Stimulated activated CD8-positive, alpha-beta memory T cell treated with anti-CD3 and anti-CD28 coated beads, Interleukin-12 subunit alpha, Interleukin-12 subunit beta, amount 100 ng/mL, for 1 hour (primary cell): Measurements from ENCODE around the gene MAP3K4.
"Not testable (repeated sequence)": the region's sequence is repeated elsewhere in the genome, so short reads cannot be mapped to it uniquely, and the experiment has no call there.

Experiments
- DNase-seq: peaks from one replicate; pipeline ENCODE4 v3.0.0-alpha.2; 2020; ENCODE audit warnings: low read depth

Gene MAP3K4

DNA sequence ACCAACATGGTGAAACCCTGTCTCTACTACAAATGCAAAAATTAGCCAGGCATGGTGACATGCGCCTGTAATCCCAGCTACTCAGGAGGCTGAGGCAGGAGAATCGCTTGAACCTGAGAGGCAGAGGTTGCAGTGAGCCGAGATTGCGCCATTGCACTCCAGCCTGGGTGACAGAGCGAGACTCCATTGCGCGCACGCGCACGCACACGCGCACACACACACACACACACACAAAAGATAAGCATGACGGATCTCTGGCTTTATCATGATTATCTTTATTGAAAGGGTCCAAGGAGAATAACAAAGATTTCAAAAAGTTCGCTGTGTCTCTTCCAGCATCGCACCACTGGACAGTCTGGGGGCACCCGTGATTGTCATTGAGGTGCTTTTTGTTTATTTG is 19.0 kb upstream of the MAP3K4 start:
- not testable (repeated sequence) for DNase-seq

DNA sequence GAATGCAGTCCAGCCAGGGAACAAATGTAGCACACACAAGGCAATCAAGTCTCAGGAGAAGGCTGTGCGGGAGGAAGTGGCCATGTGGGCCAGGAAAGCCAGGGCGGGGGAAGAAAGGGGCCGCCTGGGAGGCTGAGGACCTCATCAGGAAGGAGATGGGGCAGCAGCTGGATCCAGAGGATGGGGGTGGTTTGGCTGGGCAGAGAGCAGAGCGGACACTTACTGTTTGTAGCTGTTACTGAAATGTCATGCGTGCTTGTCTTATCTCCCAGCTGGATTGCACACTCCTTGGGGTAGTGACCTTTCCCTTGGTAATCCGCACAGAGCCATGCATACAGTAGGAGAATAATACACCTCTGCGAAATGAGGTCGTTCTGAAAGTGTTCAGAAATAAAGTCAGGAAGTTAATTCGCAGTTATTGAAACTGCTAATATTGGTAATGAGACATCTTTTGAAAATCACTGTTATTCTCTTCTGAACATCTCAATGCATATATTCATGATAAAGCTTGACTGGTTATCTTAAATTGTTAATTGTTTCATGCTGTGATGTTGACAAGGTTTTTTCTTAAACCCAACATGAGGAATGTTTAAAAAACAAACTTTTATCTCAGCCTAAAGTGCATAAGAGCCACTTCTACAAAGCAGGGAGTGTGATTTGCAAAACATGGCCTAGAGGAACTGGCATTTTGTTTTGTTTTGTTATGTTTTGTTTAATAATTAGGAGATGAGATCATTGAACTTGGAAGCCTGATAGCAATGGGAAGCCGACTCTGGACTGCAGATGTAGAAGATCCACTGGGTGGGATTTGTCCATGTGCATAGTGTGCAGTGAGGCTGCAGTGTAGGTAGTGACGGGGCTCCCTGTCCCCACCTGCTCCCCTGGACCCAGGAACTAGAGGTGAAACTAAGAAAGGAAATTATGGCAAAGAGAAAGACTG is 18.0 kb upstream of the MAP3K4 start:
- DNase-seq: no peak

DNA sequence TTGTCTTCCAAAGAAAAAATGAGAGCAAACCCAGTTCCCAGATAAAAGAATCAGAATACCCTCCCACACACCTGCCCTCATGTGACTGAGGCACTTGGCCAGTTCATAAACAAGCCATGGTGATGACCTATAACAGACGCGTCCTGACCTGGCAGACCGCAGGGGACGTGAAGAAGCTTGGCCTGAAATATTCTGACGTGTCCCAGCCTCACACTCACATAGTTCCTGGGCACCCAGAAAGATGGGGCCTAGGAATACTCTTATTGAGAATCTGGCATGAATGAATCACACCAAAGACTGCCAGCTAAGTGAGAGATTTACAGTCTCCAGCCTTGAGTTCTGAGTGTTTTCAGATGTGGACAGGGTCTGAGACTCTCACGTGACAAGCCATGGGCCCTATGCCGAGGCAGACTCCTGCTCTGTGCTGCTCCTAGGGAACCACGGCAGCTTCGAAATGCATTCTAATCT is 17.2 kb upstream of the MAP3K4 start:
- DNase-seq: no peak

DNA sequence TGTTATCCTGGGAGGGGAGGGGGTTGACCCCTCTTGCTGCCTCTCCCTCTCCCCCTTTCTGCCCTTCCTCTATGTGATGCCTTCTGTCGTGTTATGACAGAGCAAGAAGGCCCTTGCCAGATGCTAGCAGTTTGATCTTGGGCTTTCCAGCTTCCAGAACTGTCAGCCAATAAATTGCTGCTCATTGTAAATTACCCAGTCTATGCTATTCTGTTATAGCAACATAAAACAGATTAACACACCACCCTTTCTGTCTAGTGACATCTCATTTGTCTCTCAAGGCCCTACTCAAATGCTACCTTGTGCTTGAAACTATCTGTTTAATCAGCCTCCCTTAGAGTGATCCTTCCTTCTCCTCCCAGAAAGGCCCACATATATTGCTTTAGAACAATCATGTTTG is 16.4 kb upstream of the MAP3K4 start:
- no peak for DNase-seq

DNA sequence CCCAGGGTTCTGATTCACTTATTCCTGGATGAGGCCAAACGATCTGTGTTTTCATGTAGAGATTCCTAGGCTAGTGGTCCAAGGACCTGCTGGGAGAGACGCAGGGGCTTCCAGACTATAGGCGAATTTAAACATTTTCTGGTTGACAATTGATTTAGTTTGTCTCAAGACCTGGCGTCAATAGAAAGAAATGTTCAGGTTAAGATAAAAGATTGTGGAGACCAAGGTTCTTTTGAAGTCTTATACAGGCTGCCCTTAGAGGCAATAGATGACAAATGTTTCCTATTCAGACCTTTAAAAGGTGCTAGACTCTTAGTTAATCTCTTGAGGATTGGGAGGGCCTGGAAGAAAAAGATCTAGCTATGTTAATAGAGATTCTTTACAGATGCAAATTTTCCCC is 15.6 kb upstream of the MAP3K4 start:
- not testable (repeated sequence) for DNase-seq

DNA sequence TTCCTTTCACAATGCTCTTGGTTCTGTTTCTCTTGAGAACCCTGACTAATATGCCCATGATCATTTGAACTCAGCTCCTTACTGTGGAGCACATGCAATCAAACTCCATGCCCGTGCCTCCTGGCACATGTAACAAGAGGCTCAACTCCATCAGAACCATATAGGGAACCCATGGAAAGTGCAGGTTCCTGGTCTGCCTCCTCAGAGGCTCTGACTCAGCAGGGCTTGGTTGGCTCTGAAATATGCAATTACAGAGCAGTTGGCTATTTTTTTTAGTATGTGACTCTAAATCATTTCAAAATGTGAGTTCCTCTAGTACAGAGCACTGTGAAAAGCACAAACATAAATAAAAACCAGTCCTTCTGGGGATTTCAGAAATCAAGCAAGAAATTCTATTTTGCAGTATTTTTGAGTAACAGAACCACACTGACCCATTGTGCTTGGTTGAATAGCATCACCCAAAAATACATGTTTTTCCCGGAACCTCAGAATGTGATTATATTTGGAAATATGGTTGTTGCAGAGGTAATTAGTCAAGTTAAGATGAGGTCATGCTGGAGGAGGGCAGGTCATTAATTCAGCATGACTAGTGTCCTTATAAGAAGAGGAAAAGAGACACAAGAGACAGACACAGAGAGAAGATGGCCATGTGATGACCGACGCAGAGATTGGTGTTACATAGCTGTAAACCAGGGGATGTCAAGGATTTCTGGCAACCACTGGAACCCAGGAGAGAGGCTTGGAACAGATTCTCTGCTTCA is 13.2 kb upstream of the MAP3K4 start:
- DNase-seq: no peak

DNA sequence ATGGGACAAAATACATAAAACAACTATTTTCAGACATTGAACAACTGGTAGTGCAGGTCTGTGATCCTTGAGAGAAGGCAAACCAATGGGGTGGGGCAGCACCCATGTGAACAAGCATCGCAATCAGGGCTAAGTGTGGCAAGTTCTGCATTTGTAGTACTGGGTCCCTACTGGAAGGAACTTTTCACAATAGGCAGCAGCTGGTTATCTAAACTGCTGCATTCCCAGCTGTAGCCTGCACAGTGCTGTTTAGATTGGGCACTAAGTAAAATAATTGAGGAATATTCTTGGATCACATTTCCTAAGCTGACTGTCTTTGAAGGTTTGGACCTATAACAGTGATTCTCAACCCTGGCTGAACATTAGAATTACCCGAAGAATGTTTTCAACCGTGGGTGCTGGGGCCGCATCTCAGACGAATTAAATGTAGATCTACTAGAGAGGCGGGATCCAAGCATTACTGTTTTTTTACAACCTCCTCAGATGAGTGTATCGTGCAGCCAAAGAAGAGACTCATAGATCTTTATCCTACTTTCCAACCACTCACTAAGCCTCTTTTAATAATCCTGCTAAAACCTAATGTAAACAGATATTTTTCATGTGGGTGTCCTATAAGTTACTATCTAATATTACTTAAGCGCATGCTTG is 12.4 kb upstream of the MAP3K4 start:
- no peak for DNase-seq

DNA sequence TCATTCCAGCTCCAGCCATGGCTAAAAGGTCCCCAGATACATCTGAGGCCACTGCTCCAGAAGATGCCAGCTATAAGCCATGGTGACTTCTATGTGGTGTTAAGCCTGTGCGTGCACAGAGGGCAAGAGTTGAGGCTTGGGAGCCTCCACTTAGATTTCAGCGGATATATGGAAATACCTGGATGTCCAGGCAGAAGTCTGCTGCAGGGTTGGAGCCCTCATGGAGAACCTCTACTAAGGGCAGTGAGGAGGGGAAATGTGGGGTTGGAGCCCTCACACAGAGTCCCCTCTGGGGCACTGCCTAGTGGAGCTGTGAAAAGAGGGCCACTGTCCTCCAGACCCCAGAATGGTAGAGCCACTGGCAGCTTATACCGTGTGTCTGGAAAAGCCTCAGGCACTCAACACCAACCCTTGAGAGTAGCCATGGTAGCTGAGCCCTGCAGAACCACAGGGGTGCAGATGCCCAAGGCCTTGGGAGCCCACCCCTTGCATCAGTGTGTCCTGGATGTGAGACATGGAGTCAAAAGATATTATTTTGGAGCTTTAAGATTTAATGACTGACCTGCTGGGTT is 8.1 kb upstream of the MAP3K4 start:
- not testable (repeated sequence) for DNase-seq

DNA sequence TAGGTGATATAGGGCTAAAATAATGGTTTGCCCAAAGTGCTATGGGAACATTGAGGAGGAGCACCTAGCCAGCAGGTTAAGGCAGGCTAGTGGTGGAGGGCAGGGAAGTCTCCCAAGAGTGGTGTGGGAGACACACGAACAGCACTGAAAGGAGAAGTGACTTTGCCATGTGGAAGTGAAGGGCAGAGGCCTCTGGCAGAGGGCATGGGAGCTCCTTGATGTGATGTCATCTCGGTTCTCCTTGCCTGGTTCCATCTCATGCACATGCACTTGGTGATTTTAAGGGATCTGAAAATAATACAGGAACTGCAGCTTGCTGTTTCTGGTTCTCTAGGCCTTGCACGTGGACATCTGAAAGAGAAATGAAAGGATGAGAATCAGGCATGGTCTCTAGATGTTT is 4.7 kb upstream of the MAP3K4 start:
- DNase-seq: no peak

DNA sequence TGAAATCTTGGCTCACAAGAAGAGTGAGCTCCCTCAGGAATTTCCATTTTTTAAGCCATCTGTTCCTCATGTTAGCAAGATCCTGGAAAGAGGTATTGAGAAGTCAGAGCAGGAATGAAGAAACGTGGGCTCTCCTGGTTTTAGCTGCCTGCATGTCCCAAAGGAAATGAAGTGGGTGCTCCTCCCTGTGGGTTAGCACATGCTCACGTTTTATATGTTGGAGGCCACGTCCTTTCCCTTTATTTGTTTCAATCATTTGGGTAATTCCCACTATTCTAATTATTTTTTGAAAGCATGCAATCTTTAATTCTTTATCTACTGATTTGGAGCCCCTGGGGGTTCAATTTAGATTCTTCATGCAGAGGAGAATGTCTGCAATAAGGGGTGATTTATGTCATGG is 4.3 kb upstream of the MAP3K4 start:
- no peak for DNase-seq

DNA sequence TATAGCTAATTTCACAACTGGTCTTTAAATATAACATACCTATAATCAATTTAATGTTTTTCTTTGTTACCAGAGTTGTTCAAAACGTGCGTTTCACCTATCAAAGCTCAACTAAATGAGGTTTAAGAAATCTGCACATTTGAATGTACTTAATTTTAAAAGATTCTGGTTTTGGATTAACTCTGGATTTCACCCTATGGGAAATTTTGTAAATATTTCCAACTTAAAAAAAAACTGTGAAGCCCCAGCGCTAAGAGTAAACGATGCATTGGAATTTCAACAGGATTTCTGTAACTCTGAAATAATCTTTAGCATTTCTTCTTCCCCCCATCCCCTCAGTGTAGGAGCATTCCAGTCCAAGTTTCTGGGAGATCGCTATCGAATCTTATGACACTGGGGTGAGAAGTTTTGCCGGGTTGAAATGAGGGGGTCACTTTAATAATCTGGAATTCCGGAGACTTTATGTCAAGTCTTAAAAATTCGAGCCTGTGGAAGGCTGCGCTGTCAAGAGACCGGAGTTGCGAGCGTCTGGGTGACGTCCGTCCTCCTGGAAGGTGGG is 643 bp upstream of the MAP3K4 start:
- no peak for DNase-seq

DNA sequence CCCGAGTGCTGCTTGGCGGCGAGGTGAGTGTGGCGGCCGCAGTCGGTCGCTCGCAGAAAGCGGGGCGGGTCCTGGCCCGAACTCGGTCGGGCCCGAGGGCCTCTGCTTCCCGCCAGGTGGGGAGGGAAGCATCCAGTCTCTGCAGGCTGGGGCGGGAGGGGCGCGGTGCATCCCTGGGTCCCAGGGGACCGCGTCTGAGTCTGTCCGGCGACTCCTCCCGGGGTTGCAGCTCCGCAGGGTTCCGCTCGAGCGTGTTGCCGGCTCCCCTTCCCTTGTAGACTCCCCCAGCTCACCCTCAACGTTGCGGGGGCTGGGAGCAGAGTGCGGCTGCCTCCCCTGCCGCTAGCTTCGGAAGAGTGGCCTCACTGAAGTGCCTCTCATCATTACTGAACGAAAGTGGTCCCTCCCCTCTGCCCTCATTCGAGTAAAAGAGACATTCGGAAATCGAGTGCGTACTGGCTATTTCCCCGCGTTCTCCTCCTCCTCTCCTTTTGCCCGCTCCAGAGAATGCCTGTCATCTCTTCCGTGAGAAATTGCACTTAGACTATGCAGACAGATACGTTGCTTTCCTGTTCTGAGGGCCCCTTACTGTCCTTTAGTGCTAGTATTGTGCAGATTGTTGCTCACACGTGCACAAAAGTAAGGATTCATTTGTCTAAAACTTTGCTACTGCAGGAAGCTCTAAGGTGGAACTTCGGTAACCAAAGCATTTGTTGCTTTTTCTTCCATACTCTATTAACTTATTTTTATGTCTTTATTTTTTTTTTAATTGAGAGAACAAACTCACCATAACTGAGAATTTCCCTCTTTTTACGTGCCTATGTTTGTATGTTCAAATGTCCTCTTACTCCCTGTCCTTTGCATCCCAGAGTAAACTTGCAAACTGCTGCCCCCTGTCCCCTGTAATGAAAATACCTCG is 751 bp downstream of the MAP3K4 start:
- peak; percentile 14 for DNase-seq

DNA sequence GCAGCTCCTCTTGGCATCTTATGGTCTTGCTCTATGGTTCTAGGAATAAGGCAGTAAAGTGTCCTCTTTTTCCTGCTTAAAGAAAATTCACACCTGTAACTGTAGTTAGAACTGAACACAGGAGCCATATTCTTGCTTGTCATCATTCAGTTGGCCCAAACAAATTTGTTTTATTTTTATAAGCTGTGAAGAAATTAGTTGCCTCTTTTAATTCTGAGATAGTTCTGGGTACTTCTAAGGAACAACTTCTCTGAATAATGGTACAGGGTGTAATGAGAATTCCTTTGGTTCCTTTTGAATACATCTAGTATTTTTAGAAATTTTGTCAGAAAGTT is 1.4 kb downstream of the MAP3K4 start:
- no peak for DNase-seq

DNA sequence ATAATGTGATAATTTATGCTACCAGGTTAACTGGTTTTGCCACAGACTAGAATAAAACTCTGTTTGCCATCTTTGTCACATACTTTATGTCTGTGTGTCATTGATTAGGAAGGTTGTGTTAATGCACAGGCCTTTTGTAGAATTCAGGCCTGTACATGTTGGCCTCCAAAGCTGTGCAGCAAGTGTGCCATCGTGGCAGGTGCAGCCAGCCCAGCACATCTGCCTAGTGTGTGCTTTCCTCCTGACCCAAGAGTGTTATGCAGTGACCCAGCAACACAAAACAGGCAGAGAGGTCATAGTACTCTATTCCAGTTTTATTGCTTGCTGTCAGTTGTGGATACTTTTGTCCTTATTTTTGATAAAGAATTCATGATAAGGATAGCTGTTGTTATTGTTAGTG is 3.7 kb downstream of the MAP3K4 start:
- no peak for DNase-seq

DNA sequence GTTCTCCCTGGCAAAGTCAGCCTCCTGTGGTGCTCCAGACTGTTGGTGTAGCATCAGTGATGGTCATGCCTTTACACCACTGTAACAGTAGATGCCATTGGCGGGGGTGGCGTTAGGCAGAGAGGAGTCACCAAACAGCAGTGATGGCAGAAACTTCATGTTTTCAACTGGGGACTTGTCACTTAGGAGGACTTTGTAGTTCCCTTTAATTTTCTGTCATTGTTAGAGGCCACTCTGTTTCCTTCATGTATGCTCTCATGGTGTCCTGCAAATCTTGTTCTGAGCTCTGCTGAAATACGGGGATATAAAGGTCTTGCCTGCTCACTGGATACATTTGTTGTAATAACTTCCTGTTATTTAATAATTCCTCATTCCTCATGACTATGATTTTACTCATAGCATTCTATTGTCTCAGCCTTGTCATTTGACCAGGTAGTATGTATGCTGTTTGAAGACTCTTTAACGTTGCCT is 4.6 kb downstream of the MAP3K4 start:
- no peak for DNase-seq

DNA sequence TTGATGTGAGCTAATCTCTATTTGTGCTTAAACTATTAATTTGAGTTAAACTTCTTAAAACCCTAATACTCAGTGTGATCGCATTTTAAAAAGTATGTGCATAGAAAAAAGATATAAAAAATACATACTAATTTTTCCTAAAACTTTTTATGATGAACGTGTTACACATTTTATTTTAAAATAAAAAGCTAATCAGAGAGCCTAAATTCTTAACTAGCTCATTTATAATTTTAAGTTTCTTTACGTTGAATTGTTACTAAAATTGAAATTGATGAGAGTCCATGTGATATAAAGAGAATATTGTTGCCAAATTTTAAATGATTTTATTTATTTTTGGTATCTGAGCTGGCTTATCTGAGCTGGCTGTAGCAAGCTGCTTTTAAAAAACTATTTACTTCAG is 6.6 kb downstream of the MAP3K4 start:
- no peak for DNase-seq

DNA sequence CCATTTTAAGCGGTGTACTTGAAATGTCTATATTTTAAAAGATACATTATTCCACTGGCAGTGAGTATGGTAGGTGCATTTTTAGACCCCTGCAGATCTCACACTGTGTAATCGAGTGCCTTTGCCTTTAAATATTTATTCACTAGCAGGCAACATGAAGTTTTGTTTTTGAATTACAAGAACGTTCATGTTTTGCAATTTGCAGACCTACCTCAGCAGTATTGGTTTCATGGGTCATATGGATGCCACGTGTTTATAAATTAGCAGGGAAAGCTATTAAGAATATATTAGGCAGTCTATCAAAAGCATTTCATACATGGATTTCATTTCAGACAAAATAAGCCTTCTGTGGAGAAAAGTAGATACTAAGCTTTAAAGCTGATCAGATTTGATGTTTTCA is 7.2 kb downstream of the MAP3K4 start:
- no peak for DNase-seq

DNA sequence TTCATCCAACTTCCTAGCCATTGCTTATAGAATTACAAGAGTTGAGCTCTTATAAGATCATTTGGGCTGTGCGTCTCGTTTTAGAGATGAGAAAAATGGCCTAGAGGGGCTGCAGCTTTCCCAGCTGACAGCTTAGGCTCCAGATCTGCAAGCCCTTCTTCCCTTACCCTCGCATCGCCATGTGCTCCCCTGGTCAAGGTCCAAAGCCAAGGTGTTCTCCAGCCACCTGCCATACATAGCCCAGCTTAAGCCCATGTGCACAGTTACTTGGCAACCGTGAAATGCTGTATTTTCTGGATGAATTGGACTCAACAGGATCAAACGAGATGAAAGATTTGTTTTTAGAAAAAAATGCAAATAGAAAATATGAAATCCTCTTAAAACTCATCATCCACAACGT is 7.9 kb downstream of the MAP3K4 start:
- DNase-seq: no peak

DNA sequence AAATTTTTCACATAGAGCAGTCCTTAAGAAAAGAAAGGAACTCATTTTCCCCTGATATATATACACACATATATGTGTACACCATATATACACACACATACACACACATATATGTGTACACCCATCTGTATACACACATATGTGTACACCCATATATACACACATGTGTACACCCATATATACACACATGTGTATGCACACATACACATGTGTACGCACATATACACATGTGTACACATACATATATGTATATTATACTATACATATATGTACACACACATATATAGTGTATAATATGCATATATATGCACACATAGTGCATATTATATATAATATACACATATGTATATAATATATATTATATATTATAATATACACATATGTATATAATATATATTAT is 9.1 kb downstream of the MAP3K4 start:
- DNase-seq: no peak

DNA sequence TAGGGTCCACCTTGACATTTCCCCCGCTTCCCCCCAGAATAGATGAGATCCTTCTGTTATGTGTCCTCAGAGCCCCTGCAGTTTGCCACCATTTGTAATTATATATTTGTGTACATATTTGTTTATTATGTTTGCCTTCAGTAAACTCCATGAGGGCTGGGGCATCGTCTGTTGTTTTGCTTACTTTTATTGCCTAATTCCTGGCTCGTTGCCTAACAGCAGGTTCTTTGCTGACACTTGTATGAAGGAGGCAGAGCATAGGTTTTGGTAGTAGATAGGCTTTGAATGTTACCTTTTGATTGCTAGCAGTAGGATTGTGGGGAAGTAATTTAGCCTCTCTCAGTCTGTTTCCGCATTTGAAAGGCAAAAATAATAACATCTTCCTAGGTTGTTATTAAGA is 9.9 kb downstream of the MAP3K4 start:
- no peak for DNase-seq

DNA sequence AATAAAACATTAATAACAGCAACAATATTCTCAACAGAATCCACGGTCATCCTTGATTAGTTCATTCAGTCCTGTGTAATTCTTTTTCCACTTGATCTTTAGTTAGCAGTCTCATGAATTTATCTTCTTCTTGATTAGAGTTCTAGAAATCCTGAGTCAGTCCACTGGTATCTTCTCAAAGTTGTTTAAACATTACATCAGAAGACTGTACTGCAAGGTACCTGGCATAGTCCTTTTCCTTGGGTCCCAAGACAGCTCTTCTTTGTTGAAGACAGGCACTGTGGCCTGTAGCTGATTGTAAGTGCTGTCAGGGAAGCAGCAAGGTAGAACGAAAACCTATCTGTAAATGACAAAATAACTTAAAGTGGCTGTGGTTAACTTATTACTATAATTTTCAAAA is 11.8 kb downstream of the MAP3K4 start:
- no peak for DNase-seq
